MG63 (cell line): ENCODE measurements around the gene MBNL2. TPM values are rescaled to one million over a fixed set of nuclear protein-coding genes. Genes with fewer than 3 reads are reported as not detected.

Experiments used
- DNase-seq: peaks from one replicate; pipeline ENCODE4 v3.0.0-alpha.2; 2020
- H3K27me3 ChIP-seq: fragments of 250-450 bp; sonication (Bioruptor Pico); 2 replicates; pipeline ENCODE4 v1.5.1; 2020; ENCODE audit warnings: mild to moderate bottlenecking, moderate library complexity
- H3K36me3 ChIP-seq: fragments of 250-450 bp; sonication (Bioruptor Pico); 2 replicates; pipeline ENCODE4 v1.5.1; 2020; ENCODE audit warnings: mild to moderate bottlenecking, moderate library complexity
- H3K4me3 ChIP-seq: fragments of 250-450 bp; sonication (Bioruptor Pico); 2 replicates; pipeline ENCODE4 v1.5.1; 2020; ENCODE audit warnings: mild to moderate bottlenecking, moderate library complexity
- H3K9me3 ChIP-seq: fragments of 250-450 bp; sonication (Bioruptor Pico); 2 replicates; pipeline ENCODE4 v1.5.1; 2020; ENCODE audit warnings: mild to moderate bottlenecking, moderate library complexity
- total RNA-seq: library from RNA; depleted of rRNA; stranded (reverse); fragments of >200 nt; shearing (Covaris generic); gene quantifications from 2 replicates; pipeline ENCODE4 v1.2.3, GENCODE V29; 2014; ENCODE audit warnings: low replicate concordance

The MBNL2 gene
- total RNA-seq, 1 experiment from 2014 or later = 28.6 TPM

DNA sequence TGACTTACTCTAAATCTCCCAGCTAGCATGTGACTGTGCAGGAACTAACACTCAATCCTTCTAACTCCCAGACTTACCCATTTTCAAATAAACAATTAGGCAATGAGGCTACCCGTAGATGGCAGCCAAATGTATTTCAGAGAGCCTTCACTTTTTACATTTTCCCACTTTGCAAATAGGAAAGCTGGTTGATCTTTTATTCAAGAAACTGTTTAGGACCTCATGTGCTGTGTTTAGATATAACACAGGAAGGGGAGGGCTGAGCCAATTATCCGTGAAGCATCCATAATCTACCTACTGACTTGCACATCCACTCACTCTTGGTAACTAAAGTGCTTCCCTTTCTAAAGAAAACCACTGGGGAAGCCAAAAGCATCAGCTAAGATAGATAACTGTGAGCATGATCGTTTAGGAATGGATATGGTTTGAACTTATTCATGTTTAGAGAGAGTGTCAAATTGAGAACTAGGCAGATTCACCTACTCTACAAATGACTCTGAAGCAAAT lies 33.4 kb downstream of the MBNL2 start:
- H3K27me3 ChIP-seq = no peaks in the 10 kb centered on the region
- H3K4me3 ChIP-seq = no peak overlapping the region
- DNase-seq = no peak
- no peaks in the 10 kb centered on the region for H3K9me3 ChIP-seq
- peaks cover 38% of the 10 kb centered on the region for H3K36me3 ChIP-seq

DNA sequence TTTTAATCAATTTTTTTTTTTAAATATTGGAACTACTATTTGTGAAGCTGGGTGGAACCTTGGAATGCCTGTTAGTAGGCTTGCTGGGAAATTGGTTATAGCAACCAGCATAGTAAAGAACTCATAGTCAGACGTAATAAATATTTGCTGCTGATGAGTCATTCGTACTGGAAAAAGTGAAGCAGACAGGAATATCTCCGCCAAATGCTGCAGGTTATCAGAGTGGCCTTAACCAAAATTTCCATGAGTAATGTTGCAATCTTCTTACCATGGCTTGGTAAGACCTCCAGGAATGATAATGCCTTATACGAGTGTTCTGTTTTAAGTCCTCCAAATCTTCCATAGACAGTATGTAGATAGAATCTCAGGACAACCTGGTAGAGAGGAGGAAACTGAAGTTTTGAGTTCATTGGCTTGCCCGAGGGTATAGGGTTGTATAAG lies 34.2 kb downstream of the MBNL2 start:
- no peaks in the 10 kb centered on the region for H3K9me3 ChIP-seq
- peaks cover 43% of the 10 kb centered on the region for H3K36me3 ChIP-seq
- no peaks in the 10 kb centered on the region for H3K27me3 ChIP-seq
- H3K4me3 ChIP-seq = no peak overlapping the region
- peak; percentile 45 for DNase-seq

DNA sequence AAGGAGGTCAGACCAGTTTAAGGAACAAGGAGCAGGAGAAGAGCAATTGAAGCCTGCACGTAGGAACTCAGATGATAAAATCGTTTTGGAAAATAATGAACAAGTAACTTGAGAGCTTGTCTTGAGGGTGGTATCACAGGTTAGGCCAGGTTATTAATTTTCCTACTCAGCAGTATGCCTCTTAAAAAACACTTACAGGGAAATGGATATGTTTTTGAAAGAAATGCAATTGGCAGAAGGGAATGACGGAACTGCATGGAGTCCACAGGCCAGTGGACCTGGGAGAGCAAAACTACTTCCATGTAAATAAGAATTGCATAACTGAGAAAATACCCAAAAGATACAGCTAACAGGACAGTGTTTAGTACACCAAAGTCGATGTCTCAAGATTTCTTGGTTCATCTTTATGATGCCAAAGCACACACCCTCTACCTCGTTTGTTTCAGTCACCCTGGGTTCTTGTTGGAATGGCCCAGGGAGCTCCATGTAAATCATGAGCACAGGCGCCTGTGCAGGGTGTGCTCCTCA lies 35.2 kb downstream of the MBNL2 start:
- Histone ChIP-seq H3K27me3 (no peaks in the 10 kb centered on the region), H3K36me3 (peaks cover 49% of the 10 kb centered on the region), H3K9me3 (no peaks in the 10 kb centered on the region), H3K4me3 (no peak overlapping the region)
- DNase-seq = no peak

DNA sequence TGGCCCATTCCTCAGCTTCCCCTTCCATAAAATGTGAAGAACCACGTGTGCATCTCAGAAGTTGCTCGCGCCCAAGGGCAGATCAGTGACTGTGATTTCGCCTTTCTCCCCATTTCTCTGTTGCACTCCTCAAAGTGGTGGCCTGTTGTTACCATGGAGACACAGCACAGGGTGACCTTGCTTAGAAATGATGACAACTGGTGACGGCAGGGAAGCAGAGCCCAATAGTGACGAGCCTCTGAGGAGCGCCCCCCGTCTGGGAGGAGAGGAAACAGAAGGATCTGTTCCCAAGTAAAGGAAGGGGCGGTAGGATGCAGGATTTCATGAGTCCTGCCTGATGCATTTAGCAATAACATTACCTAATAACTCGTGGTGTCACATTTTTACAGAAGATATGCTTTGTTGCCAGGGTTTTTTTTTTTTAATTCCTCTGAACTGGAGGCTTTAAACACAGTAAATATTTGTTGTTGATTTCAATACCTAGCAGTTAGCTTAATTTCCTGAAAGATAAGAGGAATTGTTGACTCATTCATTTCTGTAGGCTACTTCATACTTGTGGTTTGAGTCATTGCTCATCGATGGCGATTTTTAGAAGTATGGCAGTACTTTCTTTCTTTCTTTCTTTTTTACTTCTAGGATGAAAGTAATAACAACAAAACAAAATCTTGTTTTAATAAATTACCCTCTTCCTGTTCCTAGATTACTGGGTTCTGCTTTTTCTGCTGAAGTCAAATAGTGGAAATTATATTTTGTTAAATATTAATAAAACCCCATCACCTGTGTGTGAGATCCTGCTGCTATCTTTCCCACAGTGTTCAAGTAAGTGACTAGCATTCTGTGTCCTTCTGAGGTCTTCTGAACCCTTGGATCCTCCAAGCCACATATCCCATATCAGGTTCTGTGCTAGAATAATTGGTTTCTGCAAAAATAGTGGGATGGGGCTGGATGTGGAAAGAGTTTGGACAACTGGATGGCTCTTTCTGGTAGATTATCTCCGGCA lies 36.0 kb downstream of the MBNL2 start:
- peak; percentile 63 for DNase-seq
- Histone ChIP-seq H3K36me3 (peaks cover 52% of the 10 kb centered on the region), H3K4me3 (no peak overlapping the region), H3K9me3 (no peaks in the 10 kb centered on the region), H3K27me3 (no peaks in the 10 kb centered on the region)

DNA sequence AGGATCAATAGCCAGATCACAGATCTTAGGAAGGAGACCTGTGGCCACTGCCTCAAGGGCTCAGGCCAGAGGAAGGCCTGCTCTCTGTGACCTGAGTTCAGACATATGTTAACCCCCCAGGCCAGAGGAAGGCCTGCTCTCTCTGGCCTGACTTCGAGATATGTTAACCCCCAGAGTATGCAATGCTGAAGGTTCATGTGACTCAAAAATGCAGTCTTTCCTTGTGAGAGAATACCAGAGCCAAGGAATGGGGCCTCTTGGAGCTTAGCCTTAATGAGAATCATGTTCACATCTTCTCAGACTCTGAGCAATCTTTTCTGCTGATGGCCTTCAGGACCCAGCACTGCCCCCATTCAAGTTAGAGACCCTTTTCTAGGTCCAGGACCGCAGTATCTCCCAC lies 36.7 kb downstream of the MBNL2 start:
- DNase-seq = no peak
- Histone ChIP-seq H3K4me3 (no peak overlapping the region), H3K9me3 (no peaks in the 10 kb centered on the region), H3K36me3 (peaks cover 53% of the 10 kb centered on the region), H3K27me3 (no peaks in the 10 kb centered on the region)

DNA sequence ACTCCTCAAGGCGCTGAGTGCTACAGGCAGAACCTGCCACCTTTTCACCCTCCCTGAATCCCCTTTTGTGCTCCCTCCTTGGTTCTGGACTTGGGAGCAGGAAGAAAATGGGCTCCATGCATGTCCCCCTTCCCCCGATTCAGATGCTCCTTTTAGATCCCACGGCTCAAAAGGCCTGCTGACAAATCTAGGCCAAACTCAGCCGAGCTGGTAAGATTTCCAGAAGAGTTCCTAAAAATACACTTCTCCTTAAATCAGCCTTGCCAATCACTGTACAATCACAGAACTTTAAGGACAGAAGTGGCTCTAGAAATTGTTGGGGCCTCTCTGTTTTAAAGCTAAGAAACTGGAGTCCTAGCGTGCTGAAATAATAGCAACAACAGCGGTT lies 37.3 kb downstream of the MBNL2 start:
- Histone ChIP-seq H3K4me3 (no peak overlapping the region), H3K9me3 (no peaks in the 10 kb centered on the region), H3K36me3 (peaks cover 53% of the 10 kb centered on the region), H3K27me3 (no peaks in the 10 kb centered on the region)
- no peak for DNase-seq

DNA sequence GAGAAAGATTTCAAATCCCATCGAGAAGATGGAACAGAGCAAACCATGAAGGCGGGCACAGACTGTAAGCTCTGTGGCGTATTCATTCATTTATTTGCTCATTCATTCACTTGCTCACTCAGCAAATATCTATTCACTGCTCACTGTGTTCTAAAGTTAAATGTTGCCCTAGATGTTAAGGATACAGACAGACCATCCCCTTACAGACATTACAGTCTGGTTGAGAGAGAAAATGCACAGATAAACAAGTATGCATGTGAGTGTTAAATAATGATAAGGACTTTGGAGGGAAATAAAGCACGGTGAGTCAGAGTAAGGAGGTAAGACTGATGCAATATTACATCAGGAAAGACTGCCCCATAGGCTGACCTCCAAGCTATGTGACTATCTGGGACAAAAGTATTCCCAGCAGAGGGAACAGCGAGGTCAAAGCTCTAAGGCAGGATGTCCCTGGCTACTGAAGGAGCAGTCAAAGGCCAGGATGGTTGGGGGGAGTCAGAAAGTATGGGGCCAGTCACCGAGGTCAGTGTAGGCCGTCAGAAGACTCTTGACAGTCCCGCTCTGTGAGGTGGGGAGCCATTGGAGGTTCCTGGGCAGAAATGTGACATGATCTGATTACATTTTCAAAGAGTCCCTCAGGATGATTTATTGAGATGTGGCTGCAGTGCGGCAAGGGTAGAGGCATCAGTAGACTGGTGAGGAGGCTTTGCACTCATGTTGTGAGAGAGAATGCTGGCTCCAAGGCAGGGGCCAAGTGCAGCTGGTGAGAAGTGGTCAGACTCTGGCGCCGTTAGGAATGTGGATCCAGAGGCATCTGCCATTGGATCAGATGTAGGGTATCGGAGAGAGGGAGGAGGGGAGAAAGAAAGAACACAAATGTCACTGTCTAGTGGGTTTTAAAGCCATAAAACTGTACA lies 37.9 kb downstream of the MBNL2 start:
- H3K4me3 ChIP-seq = no peak overlapping the region
- no peak for DNase-seq
- peaks cover 56% of the 10 kb centered on the region for H3K36me3 ChIP-seq
- H3K9me3 ChIP-seq = no peaks in the 10 kb centered on the region
- H3K27me3 ChIP-seq = no peaks in the 10 kb centered on the region

DNA sequence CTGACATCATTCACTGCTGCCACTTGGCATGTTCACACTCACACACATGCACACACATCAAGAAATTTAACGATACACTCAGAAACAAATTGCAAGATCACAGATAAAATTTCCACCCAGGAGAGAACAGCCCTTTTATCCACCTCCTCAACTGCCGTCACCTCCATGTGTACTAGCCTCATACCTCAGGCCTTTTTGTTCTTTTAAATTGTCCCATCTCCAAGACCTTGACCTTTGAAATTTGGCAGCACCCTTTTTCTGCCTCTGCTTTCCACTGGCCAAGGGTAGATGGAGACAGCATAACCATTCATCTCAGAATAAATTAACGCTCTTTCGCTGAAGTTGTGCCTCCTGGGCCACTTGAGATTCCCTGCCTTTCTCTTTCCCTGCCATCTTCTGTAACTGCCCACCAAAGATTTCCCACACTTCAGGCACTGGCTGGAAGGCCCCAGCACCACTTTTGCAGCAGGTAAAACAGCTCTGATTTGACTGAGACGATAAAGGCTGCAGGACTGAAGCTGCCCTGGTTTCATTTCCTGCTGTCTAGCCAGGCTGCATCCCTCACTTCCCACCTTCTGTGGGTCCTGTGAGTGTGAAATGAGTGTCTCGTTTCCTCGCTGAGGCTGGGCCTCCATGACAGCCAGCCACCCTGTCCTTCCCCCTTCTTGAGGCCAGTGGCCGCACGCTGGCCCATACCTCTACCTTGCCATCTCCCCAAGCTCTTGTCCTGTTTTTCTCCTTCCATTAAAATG lies 39.3 kb downstream of the MBNL2 start:
- H3K36me3 ChIP-seq = peaks cover 68% of the 10 kb centered on the region
- no peaks in the 10 kb centered on the region; the same call in 1 of the 2 replicates for H3K9me3 ChIP-seq
- DNase-seq = no peak
- no peak overlapping the region for H3K4me3 ChIP-seq
- no peaks in the 10 kb centered on the region for H3K27me3 ChIP-seq

DNA sequence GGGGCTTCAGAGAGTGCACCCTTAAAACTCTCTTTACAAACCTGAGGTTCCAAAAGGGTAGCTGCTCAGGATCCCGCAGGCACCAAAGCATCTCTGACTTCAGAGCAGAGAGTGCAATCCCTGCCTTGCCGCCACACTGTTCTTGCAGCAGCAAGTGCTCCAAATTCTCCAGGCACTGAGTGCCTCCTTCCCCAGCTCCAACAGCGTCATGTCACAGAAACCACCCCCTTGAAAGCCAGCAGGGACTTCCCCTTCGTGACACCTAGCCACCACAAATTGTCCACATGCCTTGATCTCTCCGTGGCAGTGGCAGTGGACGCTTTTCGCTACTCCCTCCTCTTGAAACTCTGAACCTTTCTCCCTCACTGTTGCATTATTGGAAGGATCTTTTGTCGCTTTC lies 39.9 kb downstream of the MBNL2 start:
- Histone ChIP-seq H3K27me3 (no peaks in the 10 kb centered on the region), H3K4me3 (no peak overlapping the region), H3K36me3 (peaks cover 65% of the 10 kb centered on the region), H3K9me3 (no peaks in the 10 kb centered on the region; the same call in 1 of the 2 replicates)
- DNase-seq = no peak

DNA sequence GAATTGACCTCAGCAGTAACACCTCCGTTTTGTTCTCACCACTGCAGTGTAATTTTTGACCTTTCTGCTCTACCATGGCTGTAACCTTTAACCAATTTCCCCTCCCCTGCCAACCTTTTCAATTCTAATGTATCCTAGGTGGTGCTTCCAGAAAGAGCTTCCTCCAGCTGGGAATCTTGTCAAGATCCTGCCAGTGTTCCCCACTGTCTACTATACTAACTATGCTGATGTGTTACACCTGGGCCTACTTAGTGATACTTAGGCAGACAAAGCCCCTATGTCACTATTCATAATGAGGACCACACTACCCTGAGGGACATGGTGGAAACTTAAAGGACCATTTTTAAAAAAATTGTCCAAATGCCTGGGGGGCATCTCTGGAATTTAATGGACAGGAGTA lies 41.0 kb downstream of the MBNL2 start:
- Histone ChIP-seq H3K9me3 (no peaks in the 10 kb centered on the region; the same call in 1 of the 2 replicates), H3K27me3 (no peaks in the 10 kb centered on the region), H3K36me3 (peaks cover 66% of the 10 kb centered on the region), H3K4me3 (no peak overlapping the region)
- DNase-seq = no peak

DNA sequence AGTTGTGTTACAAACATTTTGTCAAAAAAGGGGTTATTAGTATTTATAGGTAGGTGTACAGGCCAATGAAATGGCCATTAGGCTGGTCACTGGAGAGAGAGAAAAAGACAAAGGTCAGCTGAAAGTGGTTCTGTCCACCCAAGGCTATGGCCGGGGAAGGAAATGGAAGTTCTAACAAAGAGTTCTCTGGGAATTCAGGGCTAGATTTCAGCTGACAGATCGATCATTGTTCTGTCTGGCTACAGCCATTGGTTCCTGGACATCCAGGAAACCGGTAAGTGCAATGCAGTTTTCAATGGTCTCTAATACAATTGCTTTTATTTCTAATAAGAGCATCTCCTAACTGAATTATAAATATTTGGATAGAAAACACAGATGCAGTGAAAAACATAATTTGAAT lies 42.5 kb downstream of the MBNL2 start:
- H3K9me3 ChIP-seq = no peaks in the 10 kb centered on the region; the same call in 1 of the 2 replicates
- H3K36me3 ChIP-seq = peaks cover 61% of the 10 kb centered on the region
- H3K4me3 ChIP-seq = no peak overlapping the region
- no peak for DNase-seq
- H3K27me3 ChIP-seq = no peaks in the 10 kb centered on the region

DNA sequence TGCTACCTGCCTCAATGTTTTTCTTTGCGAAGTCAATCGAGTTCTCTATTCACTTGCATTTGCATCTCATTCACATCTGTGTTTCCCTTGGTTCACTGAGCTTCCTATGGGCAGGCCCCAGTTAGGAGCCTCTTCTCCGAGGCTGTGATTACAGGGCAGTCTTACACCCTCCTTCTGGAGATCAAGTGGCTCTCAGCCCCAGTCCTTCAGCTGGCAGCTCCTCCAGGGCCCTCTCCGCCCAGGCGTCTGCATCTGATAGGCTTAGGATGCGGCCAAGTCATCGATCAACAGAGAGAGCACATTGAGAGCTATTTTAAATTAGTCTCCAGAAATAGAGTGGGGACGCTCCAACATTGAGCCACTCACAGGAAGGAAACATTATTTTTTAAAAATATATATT lies 44.2 kb downstream of the MBNL2 start:
- Histone ChIP-seq H3K36me3 (peaks cover 54% of the 10 kb centered on the region), H3K4me3 (no peak overlapping the region)
- no peak for DNase-seq

DNA sequence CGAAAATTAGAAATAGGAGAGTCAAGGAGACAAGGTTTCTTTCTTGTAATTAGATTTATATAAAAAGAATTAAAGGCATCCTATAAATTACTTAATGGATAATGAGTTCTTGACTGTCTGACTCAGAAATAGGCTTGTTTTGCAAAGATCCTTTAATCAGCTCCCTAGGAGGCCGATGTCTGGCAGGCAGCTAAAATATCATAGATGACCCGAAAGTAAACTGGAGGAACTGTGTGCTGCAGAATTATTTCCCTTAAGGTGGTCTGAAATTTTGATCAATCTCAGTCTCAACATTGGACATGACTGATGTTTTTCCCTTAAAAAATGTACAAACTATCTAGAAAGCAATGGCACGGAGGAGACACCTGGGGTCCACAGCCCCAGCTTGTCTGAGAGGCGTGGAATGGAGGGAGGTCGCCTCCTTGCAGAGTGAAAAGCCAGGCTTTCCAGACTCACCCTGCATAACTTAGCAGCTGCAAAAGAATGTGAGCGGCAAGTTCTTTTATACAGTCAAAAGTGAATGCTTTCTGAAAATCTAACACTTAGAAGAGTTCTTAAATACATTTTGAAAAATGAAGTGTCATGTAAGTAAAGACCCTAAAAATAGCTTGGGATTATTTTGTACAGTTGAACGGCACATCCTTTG lies 44.8 kb downstream of the MBNL2 start:
- Histone ChIP-seq H3K4me3 (no peak overlapping the region), H3K9me3 (no peaks in the 10 kb centered on the region; the same call in 1 of the 2 replicates), H3K36me3 (peaks cover 50% of the 10 kb centered on the region), H3K27me3 (no peaks in the 10 kb centered on the region)
- DNase-seq = no peak

More for the DNA sequence above, 44.2 kb downstream of the MBNL2 start:
- Histone ChIP-seq H3K9me3 (no peaks in the 10 kb centered on the region; the same call in 1 of the 2 replicates), H3K27me3 (no peaks in the 10 kb centered on the region)

DNA sequence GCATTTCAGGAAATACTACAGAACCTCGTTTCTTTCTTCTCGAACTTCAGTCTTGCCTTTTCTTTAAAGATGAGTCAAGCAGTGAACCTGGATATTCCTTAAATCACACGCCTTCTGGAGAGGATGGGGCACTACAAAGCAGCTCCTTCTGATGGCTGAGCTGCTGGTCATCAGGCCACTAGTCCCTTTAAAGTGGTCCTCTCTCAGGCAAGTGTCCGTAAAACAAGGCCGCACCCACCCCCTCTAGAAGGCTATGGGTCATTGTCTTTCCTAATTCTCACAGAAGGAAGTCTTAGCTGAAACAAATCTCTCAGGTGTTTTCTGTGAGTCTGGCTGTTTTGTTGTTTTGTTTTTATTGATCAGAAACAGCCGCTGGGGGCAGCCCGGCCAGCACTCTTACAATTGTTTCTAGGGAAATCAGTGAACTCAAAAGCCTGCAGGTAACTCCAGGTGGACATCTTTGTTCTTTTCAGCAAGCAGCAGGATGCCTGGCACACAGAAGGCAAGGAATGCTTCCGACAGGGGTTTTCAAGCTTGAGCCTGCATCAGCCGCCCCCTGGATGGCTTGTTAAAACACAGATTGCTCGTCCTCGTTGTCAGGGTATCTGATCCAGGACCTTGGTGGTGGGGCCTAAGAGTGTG lies 45.4 kb downstream of the MBNL2 start:
- no peak for DNase-seq
- Histone ChIP-seq H3K27me3 (no peaks in the 10 kb centered on the region), H3K36me3 (peaks cover 48% of the 10 kb centered on the region), H3K4me3 (no peak overlapping the region), H3K9me3 (no peaks in the 10 kb centered on the region; the same call in 1 of the 2 replicates)

DNA sequence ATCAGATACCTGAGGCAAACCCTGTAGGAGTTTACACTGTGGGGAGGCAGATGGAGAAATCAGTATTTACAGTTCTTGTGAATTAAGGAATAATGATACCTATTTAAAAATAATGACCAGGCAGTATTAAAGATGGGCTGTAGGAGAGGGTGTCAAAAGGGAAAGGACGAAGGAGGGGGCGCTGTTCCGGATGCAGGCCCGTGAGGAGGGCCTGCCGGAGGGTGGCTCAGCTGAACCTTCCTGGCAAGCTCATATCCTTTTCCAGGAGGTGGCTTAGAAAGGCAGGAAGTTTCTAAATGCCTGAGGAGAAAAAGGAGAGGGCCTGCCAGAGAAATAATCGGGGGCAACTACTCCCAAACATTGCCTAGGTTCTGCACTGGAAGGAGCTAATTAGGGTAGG lies 46.6 kb downstream of the MBNL2 start:
- no peak for DNase-seq
- no peaks in the 10 kb centered on the region; the same call in 1 of the 2 replicates for H3K9me3 ChIP-seq
- H3K36me3 ChIP-seq = peaks cover 40% of the 10 kb centered on the region
- H3K4me3 ChIP-seq = no peak overlapping the region
- H3K27me3 ChIP-seq = no peaks in the 10 kb centered on the region
